HG03442 (cell line): ENCODE results near the gene USP6.
"Not testable (repeated sequence)": the region's sequence is repeated elsewhere in the genome, so short reads cannot be mapped to it uniquely, and the experiment has no call there.

Experiments used
- ATAC-seq: cut with Tn5 transposase; IDR thresholded peaks from one replicate; pipeline ENCODE4 v1.9.1; 2021; ENCODE audit warnings: mild to moderate bottlenecking, moderate library complexity; ENCODE audit not compliant: unreplicated experiment

USP6 gene

DNA sequence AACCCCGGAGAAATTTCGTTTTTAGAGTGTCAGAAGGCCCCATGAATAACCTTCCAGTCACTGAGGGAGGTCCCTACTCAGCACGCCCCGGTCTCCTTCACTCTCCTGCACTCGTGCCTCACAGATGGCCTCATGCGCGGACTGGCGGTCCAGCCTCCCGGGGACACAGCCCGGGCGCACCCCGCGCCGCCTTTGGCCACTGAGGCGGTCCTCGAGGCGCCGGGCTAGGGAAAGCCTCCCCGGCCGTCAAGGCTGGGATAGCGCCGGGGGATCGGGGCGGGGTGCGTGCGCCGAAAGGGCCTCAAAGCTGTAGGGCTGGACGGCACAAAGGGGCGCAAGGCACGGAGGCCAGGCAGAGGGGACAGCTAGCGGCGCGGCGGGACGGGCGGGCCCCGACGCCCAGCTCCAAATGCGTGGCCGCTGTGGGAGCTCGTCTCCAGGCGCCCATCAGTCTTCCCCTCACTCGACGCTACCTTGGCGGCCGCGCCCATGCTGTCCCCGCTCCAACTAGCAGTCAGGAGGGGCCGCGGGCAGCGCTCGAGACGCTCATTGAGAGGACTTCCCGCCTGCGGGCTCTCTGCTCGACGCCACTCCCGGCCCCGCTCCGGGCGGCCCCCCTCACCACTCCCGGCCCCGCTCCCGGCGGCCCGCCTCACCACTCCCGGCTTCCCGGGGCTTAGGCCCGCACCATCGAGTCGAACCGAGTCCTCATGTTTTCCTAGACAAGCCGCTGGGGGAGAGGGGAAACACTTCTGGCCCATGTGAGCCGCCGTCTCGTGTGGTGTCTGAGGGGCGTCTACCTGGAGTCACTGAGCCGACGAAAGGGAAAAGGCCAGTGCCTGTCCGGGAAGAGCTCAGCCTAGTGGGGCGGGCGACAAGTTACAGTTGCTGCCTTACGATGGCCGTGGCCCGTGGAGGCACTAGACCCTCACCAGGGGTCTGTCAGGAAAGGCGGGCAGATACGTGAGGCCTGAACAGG is at the start of gene USP6:
TSS of gene USP6 (plus strand) at position 360 of the 979 bp plus-strand sequence. CDS start 14,336 bp downstream, outside the sequence.
- no peak for ATAC-seq

DNA sequence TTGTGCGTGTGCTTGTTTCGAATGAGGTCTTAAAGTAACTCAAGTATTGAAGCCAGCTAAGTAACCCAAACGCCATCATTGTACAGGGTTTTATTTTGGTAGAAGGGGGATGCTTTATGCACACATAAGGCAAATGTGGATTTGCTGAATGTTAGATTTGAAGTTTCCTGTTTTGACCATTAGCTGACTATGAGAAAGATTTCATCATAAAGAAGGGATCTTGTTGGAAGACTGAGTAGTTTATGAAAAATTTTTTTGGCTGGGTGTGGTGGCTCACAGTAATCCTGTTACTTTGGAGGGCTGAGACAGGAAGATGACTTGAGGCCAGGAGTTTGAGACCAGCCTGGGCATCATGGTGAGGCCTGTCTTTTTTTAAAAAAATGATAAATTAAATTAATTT is 47.6 kb upstream of the USP6 start:
- no peak for ATAC-seq

GRCh38 chr17:5069724-5070123 is 46.1 kb upstream of the USP6 start:
- no peak for ATAC-seq

GRCh38 chr17:5075472-5075871 is 40.4 kb upstream of the USP6 start:
- not testable (repeated sequence) for ATAC-seq

DNA sequence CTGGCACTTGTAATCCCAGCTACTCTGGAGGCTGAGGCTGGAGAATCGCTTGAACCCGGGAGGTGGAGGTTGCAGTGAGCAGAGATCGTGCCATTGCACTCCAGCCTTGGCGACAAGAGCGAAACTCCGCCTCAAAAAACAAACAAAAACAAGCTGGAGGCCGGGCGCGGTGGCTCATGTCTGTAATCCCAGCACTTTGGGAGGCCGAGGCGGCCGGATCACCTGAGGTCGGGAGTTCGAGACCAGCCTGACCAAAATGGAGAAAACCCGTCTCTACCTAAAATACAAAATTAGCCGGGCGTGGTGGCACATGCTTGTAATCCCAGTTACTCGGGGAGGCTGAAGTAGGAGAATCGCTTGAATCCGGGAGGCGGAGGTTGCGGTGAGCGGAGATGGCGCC is 38.6 kb upstream of the USP6 start:
- not testable (repeated sequence) for ATAC-seq

GRCh38 chr17:5077781-5078105 is 38.1 kb upstream of the USP6 start:
- no peak for ATAC-seq

DNA sequence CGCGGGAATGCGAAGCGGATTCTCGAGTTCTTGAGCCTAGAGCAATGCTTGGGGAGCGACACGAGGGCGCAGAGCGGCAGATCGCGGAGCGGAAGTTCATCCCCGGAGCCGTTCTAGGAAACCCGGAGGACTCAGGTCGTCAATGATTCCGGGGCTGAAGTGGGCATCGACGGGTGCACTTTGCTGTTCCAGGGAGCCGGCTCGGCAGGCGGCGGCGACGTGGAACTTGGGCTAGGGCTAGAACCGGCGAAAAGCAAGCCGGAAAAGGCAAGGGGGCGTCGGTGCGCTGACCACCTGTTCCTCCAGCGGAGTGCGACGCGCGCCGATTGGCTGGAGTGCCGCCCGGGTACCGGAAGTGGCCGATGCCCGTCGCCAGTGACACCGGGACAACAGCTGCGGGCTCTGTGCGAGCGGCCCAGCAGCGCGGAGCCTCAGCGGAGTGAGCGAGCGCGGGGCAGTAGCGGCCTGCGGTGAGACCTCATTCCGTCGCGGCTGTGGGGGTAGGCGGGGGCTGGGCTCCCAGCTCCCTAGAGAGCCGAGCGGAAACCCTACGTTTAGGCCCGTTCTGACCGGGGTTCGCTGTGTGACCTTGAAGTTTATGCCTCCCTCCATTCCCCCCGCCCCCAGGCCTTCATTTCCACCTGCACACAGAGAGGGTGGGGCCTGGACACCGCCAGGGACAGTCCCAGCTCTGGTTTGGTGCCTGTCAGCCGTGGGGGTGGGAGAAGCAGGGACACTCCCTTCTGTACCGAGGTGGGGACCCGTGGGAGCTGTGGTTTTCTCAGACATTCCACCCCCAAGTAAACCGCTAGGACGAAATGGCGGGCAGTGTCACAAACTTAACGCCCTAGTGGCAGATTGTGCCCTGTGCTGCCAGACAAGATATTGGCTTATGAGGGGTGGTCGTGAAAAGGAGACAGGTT is 37.5 kb upstream of the USP6 start, which contains the start of gene ZFP3:
TSS of gene ZFP3 (plus strand) at position 362 of the 923 bp plus-strand sequence. CDS start 13,038 bp downstream, outside the sequence.
- ATAC-seq = peak; percentile 80

GRCh38 chr17:5080591-5080990 is 35.2 kb upstream of the USP6 start:
- ATAC-seq = no peak

DNA sequence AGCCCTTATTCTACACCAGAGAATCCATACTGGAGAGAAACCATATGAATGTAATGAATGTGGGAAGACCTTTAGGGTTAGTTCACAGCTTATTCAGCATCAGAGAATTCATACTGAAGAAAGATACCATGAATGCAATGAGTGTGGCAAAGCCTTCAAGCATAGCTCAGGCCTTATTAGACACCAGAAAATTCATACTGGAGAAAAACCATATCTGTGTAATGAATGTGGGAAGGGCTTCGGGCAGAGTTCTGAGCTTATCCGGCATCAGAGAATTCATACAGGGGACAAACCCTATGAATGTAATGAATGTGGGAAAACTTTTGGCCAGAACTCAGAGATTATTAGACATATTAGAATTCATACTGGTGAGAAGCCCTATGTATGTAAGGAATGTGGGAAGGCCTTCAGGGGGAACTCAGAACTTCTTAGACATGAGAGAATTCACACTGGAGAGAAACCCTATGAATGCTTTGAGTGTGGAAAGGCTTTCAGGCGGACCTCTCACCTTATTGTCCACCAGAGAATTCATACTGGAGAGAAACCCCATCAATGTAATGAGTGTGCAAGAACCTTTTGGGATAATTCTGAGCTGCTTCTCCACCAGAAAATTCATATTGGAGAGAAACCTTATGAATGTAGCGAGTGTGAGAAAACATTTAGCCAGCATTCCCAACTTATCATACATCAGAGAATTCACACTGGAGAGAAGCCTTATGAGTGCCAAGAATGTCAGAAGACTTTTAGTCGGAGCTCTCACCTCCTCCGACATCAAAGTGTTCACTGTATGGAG is 23.4 kb upstream of the USP6 start:
- no peak for ATAC-seq

GRCh38 chr17:5096731-5097100 is 19.1 kb upstream of the USP6 start:
- ATAC-seq = no peak

GRCh38 chr17:5097101-5097834 is 18.6 kb upstream of the USP6 start:
- ATAC-seq = no peak

- no peak for ATAC-seq
These were observed 16.6 kb upstream of the USP6 start for GRCh38 chr17:5099271-5099670.

DNA sequence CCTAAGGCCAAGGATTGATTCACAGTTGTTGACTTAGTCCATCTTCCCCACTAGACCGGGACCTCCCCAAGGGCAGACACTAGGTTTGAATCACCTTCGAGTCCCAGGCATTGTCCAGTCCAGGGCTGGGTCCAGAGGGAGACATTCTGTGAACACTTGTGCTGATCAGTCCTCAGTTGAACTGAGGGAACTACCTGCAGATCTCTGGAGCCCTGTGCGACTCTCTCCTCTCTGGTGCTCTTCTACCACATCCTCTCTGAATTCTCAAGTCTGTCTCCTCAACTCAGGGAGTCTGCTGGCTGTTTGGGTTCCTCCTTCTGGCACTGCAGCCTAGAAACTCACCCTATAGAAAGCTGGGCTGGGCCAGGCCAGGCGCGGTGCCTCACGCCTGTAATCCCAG is 15.0 kb upstream of the USP6 start:
- ATAC-seq = no peak

GRCh38 chr17:5110816-5111215 is 5.0 kb upstream of the USP6 start:
- no peak for ATAC-seq

- ATAC-seq = peak; percentile 91
These were observed 4.2 kb upstream of the USP6 start, which contains the start of gene ZNF232 for GRCh38 chr17:5111402-5112204. TSS of gene ZNF232 (minus strand) at chr17:5111878. CDS start at chr17:5111822, 56 bp downstream.

GRCh38 chr17:5118219-5118618 is 2.4 kb downstream of the USP6 start:
- no peak for ATAC-seq

DNA sequence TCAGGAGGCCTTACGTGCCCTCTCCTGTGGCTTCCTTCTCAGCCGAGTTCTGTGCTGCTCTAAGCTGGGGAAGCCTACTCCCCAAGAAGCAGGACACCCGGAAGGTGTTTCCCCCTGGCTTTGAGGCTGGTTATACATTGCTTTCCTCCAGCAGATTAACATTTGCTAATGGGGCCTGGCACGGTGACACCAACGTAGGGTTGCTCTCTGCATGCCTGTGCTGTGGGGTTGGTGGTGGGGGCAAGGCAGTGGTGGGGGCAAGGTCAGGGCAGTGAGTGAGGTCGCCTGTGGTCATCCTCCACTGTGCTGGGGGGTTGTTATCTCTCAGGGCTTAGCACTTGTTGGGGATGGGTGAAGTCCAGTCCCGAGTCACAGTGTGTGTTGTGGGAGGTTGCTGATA is 4.2 kb downstream of the USP6 start:
- no peak for ATAC-seq

GRCh38 chr17:5120436-5121185 is 4.8 kb downstream of the USP6 start:
- not testable (repeated sequence) for ATAC-seq
